C4-2B (cell line): Measurements from ENCODE around the gene ASXL1.

Source experiments
- ZFX ChIP-seq: fragments of 450-650 bp; IDR thresholded peaks from 2 replicates; pipeline ENCODE4 v1.6.1; 2017
- TF ChIP-seq, protein P1 (sequence below): fragments of 450-650 bp; conservative IDR thresholded peaks from 2 replicates; pipeline ENCODE4 v1.5.1; 2017; ENCODE audit warnings: mild to moderate bottlenecking

GRCh38 chr20:32333988-32334885 is 23.9 kb upstream of the ASXL1 start:
- TF ChIP-seq, protein P1, sequence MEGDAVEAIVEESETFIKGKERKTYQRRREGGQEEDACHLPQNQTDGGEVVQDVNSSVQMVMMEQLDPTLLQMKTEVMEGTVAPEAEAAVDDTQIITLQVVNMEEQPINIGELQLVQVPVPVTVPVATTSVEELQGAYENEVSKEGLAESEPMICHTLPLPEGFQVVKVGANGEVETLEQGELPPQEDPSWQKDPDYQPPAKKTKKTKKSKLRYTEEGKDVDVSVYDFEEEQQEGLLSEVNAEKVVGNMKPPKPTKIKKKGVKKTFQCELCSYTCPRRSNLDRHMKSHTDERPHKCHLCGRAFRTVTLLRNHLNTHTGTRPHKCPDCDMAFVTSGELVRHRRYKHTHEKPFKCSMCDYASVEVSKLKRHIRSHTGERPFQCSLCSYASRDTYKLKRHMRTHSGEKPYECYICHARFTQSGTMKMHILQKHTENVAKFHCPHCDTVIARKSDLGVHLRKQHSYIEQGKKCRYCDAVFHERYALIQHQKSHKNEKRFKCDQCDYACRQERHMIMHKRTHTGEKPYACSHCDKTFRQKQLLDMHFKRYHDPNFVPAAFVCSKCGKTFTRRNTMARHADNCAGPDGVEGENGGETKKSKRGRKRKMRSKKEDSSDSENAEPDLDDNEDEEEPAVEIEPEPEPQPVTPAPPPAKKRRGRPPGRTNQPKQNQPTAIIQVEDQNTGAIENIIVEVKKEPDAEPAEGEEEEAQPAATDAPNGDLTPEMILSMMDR: no peak
- TF ChIP-seq ZFX: no peak
